Midbrain (tissue), 1 donor: ENCODE measurements around the gene NXF3.
"Not testable (repeated sequence)": the region's sequence is repeated elsewhere in the genome, so short reads cannot be mapped to it uniquely, and the experiment has no call there.

ENCODE experiments used
- DNase-seq: peaks from one replicate; lab custom pipeline; 2025; lab: John Stamatoyannopoulos, UW

Gene NXF3

DNA sequence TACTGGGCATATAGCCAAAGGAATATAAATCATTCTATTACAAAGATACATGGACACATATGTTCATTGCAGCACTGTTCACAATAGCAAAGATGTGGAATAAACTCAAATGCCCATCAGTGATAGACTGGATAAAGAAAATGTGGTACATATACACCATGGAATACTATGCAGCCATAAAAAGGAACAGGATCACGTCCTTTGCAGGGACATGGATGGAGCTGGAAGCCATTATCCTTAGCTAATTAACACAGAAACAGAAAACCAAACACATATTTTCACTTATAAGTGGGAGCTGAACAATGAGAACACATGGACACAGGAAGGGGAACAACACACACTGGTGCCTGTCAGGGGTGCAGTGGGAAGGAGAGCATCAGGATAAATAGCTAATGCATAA lies 59.6 kb downstream of the NXF3 start:
- DNase-seq = not testable (repeated sequence)
